ENCODE results near the gene CTR9. TPM values are rescaled to one million over a fixed set of nuclear protein-coding genes. Genes with fewer than 3 reads are reported as not detected.

The CTR9 gene
- total and polyA plus RNA-seq, 3 donors from 2014 or later, result 47.3 to 50.9 (median 48.6) TPM

- TF ChIP-seq, protein P1, sequence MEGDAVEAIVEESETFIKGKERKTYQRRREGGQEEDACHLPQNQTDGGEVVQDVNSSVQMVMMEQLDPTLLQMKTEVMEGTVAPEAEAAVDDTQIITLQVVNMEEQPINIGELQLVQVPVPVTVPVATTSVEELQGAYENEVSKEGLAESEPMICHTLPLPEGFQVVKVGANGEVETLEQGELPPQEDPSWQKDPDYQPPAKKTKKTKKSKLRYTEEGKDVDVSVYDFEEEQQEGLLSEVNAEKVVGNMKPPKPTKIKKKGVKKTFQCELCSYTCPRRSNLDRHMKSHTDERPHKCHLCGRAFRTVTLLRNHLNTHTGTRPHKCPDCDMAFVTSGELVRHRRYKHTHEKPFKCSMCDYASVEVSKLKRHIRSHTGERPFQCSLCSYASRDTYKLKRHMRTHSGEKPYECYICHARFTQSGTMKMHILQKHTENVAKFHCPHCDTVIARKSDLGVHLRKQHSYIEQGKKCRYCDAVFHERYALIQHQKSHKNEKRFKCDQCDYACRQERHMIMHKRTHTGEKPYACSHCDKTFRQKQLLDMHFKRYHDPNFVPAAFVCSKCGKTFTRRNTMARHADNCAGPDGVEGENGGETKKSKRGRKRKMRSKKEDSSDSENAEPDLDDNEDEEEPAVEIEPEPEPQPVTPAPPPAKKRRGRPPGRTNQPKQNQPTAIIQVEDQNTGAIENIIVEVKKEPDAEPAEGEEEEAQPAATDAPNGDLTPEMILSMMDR (IDR thresholded peaks at IDR 0.05), result no peak
- no peak for TF ChIP-seq POLR2A (IDR thresholded peaks at IDR 0.05)
- Histone ChIP-seq H3K27me3 (no peaks in the 10 kb centered on the region), H3K4me3 (no peak overlapping the region), H3K27ac (no peak overlapping the region), H3K36me3 (ENCODE audit: low read depth, missing control alignments) (no peaks in the 10 kb centered on the region), H3K9me3 (no peaks in the 10 kb centered on the region), H3K4me1 (peaks cover 9% of the 10 kb centered on the region)
- DNase-seq, result no peak
- 93 to 95% methylated on average over 2 of the region's 2 CpGs for WGBS, 2 donors
- intact Hi-C loops (cut with DNase I; ENCODE audit: low total_unique reads), result no loop called here
These were observed 77.4 kb downstream of the CTR9 start for GRCh38 chr11:10828402-10828801.

GRCh38 chr11:10829139-10829538 is 78.1 kb downstream of the CTR9 start:
- H3K9me3 ChIP-seq, result no peaks in the 10 kb centered on the region
- no peak for DNase-seq
- WGBS, 2 donors, result 89 to 100% methylated on average over 4 of the region's 4 CpGs
- H3K27ac ChIP-seq, result no peak overlapping the region
- H3K4me1 ChIP-seq, result peaks cover 2% of the 10 kb centered on the region
- H3K27me3 ChIP-seq, result no peaks in the 10 kb centered on the region
- H3K4me3 ChIP-seq, result no peak overlapping the region
- intact Hi-C loops (cut with DNase I; ENCODE audit: low total_unique reads), result no loop called here
- H3K36me3 ChIP-seq (ENCODE audit: low read depth, missing control alignments), result no peaks in the 10 kb centered on the region
- TF ChIP-seq POLR2A (IDR thresholded peaks at IDR 0.05), result no peak
- TF ChIP-seq, protein P1 (IDR thresholded peaks at IDR 0.05), result no peak

Small RNA genes within 50 kb of the gene (small RNA-seq; reads per million reads assigned to genes)
- gene RF00019, result 0 reads per million in 2 donors
- 0 reads per million in 2 donors for gene SNORD97

Other genes starting within 250 kb of the CTR9 start
- 10 to 100 TPM; 63.1 to 91.3 TPM for gene RNF141, start 210.1 kb upstream of the CTR9 start, total RNA-seq
- gene RNF141, start 210.1 kb upstream of the CTR9 start, polyA plus RNA-seq (ENCODE audit: insufficient read depth, low read depth, low replicate concordance), result 172 TPM
- 1 to 10 TPM; 4.6 to 7.5 TPM for gene LYVE1, start 182.6 kb upstream of the CTR9 start, total RNA-seq
- 24.1 TPM for gene LYVE1, start 182.6 kb upstream of the CTR9 start, polyA plus RNA-seq (ENCODE audit: insufficient read depth, low read depth, low replicate concordance)
- 10 to 100 TPM; 17.7 to 23.1 TPM for gene IRAG1, start 57.5 kb upstream of the CTR9 start, total RNA-seq
- gene IRAG1, start 57.5 kb upstream of the CTR9 start, polyA plus RNA-seq (ENCODE audit: insufficient read depth, low read depth, low replicate concordance), result 28.6 TPM
- 100 to 1,000 TPM; 451 to 519 TPM for gene EIF4G2, start 57.7 kb downstream of the CTR9 start, total RNA-seq
- gene EIF4G2, start 57.7 kb downstream of the CTR9 start, polyA plus RNA-seq (ENCODE audit: insufficient read depth, low read depth, low replicate concordance), result 501 TPM
- 10 to 100 TPM; 30.4 to 37.3 TPM for gene ZBED5, start 106.8 kb downstream of the CTR9 start, total RNA-seq
- gene ZBED5, start 106.8 kb downstream of the CTR9 start, polyA plus RNA-seq (ENCODE audit: insufficient read depth, low read depth, low replicate concordance), result 27.0 TPM